Lower leg skin (tissue), 4 donors: ENCODE results near the gene RUFY4. TPM values are rescaled to one million over a fixed set of nuclear protein-coding genes. Genes with fewer than 3 reads are reported as not detected.
A peak's percentile ranks its signal among the peaks of the same experiment; 100 is the strongest.

Source experiments
- DNase-seq, 2 donors: peaks; one replicate each; pipeline ENCODE4 v3.0.0-alpha.2; 2019; ENCODE audit warnings: low spot score in 2 of 2
- H3K4me3 ChIP-seq: fragments of 200-600 bp; sonication (generic); 2 replicates; pipeline ENCODE4 v1.5.1; 2017; ENCODE audit warnings: mild to moderate bottlenecking, low read depth; ENCODE audit not compliant: poor library complexity, severe bottlenecking
- POLR2A ChIP-seq, 2 donors: fragments of 450-650 bp; IDR thresholded peaks; one replicate each; pipeline ENCODE4 v1.6.1; 2016 to 2017; ENCODE audit warnings: antibody characterized with exemption in 2 of 2, mild to moderate bottlenecking in 1 of 2, moderate library complexity in 1 of 2
- WGBS, 2 donors: methylation state at CpG; one replicate each; pipeline ENCODE4 v1.1.5; 2018; 5-methylcytosine and 5-hydroxymethylcytosine counted together
- intact Hi-C: fragments of 100-400 bp; cut with DNase I; formaldehyde crosslinking; loops from one replicate; pipeline ENCODE4 v1.15.0; 2023; ENCODE audit warnings: low total_unique reads
- total RNA-seq, 4 donors: library from RNA; depleted of rRNA; stranded (reverse); fragments of >200 nt; gene quantifications; one replicate each; pipeline ENCODE4 v1.1.0, GENCODE V29; 2016
- TF ChIP-seq, protein P1 (sequence below), 3 donors: fragments of 450-650 bp; IDR thresholded peaks; one replicate each; pipeline ENCODE4 v1.5.1; 2016; ENCODE audit warnings: antibody characterized with exemption in 3 of 3, mild to moderate bottlenecking in 3 of 3, moderate library complexity in 2 of 3

The RUFY4 gene
- total RNA-seq, 4 donors from 2014 or later: not detected

DNA sequence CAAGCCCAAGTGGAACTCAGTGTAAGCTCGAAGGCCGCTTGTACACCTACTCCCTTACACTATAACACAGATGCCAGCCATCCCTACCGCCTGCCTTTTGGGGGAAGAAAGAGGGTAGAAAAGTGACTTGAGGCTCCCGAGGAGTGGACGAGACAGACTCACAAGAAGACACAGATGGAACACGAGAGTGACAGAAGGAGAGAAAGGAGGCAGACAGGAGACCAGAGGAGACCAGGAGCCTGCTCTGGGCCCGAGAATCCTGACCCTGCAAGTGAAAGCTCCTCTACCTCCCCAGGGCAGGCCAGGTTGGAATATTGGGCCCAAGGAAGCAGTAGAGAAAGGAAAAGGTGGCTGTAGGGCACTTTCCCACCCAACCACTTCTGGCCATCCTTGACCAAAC lies 42.8 kb upstream of the RUFY4 start:
- peak in 1 of 2 donors; percentile 68 for DNase-seq
- no peak for TF ChIP-seq POLR2A (IDR thresholded peaks at IDR 0.05)
- TF ChIP-seq, protein P1, sequence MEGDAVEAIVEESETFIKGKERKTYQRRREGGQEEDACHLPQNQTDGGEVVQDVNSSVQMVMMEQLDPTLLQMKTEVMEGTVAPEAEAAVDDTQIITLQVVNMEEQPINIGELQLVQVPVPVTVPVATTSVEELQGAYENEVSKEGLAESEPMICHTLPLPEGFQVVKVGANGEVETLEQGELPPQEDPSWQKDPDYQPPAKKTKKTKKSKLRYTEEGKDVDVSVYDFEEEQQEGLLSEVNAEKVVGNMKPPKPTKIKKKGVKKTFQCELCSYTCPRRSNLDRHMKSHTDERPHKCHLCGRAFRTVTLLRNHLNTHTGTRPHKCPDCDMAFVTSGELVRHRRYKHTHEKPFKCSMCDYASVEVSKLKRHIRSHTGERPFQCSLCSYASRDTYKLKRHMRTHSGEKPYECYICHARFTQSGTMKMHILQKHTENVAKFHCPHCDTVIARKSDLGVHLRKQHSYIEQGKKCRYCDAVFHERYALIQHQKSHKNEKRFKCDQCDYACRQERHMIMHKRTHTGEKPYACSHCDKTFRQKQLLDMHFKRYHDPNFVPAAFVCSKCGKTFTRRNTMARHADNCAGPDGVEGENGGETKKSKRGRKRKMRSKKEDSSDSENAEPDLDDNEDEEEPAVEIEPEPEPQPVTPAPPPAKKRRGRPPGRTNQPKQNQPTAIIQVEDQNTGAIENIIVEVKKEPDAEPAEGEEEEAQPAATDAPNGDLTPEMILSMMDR (IDR thresholded peaks at IDR 0.05): no peak
- WGBS, 2 donors: 85 to 90% methylated on average over 7 of the region's 7 CpGs
- no peak overlapping the region for H3K4me3 ChIP-seq
- intact Hi-C loops: no loop called here

DNA sequence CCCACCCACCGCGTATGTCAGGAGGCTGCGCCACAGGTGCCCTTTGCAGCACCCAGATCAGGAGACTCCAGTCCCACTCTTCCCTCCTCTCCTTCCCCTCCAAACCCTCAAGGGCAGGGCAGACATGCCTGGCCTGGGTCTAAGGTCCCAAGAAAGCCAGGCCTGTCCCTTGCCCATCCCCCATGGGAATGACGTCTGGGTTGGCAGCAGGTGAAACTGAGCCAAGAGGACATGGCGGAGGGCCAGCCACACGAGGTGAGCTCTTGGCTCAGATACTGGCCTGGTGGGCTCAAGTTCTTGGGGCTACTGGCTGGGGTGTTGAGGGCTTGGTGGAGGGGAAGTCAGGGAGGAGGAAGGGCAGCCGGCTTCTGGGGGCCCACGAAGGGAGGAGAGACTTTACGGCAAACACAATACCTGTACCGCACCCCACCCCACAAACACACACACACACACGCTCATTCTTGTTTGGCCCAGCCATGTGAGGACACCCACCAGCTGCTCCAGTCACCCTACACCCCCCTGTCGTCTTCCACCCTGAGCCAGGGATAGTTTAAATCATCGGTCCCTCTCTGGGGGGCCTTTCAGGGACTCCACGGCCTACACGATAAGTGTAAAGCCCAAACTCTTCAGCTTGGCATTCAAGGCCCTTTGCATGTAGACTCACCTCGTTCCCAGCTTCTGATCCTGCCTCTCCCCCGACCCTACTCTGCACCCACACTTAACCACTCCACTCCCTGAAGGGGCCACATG lies 42.2 kb upstream of the RUFY4 start:
- intact Hi-C loops: no loop called here
- DNase-seq: peak in 1 of 2 donors; percentile 85
- 69 to 76% methylated on average over 17 of the region's 17 CpGs for WGBS, 2 donors
- H3K4me3 ChIP-seq: no peak overlapping the region
- TF ChIP-seq, protein P1 (IDR thresholded peaks at IDR 0.05): no peak
- TF ChIP-seq POLR2A (IDR thresholded peaks at IDR 0.05): no peak

DNA sequence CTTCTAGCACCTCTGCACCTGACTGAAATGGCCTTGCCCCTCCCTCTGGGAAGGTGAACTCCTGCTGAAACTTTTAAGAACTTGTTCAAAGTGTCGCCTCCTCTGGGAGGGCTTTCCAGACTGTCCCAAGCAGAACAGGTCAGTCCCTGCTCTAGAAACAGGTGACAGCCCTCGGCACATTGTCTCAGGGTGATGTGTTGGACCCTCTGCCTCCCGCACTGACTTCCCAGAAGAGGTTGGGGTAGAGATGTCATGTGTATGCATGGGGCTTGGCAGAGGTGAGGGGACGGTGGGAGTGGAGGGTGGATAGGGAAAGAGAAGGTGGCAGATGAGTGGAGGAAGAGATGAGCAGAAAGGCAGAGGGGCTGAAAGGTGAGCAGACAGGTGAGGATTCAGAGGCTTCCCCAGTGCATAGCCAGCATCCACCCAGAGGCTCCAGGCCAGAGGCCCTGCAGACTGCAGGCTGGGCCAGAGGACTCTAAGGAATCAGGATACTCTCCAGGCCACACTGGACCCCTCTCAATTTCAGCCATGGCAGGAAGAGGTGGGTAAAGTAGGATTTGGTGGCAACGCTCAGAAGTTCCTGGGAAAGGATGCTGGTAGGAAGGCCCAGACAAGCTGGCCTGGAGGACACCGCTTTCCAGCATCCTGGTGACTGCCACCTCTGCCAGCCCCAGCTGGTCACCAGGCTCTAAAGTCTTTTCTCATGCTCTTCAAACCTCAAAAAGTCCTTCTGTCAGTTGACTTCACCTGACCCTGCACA lies 41.4 kb upstream of the RUFY4 start:
- WGBS, 2 donors: 95% methylated on average over 6 of the region's 6 CpGs
- no peak overlapping the region for H3K4me3 ChIP-seq
- peak; percentile 10 to 81 for DNase-seq
- TF ChIP-seq POLR2A (IDR thresholded peaks at IDR 0.05): no peak
- TF ChIP-seq, protein P1 (IDR thresholded peaks at IDR 0.05): no peak
- intact Hi-C loops: no loop called here

DNA sequence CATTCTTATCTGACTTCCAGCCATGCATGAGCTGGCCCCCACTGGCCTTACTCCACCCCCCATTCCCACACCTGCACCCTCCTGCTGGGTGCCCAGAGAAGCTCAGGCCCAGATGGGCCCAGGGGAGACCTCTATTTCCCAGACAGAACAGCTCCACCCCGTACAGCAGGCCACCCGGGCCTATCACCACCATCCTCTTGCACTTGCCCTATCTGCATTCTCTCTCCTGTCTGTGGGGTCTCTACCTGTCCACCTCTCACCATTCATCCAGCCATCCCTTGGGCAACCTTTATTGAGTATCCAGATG lies 40.9 kb upstream of the RUFY4 start:
- TF ChIP-seq POLR2A (IDR thresholded peaks at IDR 0.05): no peak
- TF ChIP-seq, protein P1 (IDR thresholded peaks at IDR 0.05): no peak
- intact Hi-C loops: no loop called here
- 89 to 100% methylated on average over 2 of the region's 2 CpGs for WGBS, 2 donors
- H3K4me3 ChIP-seq: no peak overlapping the region
- peak; percentile 9 to 76 for DNase-seq

DNA sequence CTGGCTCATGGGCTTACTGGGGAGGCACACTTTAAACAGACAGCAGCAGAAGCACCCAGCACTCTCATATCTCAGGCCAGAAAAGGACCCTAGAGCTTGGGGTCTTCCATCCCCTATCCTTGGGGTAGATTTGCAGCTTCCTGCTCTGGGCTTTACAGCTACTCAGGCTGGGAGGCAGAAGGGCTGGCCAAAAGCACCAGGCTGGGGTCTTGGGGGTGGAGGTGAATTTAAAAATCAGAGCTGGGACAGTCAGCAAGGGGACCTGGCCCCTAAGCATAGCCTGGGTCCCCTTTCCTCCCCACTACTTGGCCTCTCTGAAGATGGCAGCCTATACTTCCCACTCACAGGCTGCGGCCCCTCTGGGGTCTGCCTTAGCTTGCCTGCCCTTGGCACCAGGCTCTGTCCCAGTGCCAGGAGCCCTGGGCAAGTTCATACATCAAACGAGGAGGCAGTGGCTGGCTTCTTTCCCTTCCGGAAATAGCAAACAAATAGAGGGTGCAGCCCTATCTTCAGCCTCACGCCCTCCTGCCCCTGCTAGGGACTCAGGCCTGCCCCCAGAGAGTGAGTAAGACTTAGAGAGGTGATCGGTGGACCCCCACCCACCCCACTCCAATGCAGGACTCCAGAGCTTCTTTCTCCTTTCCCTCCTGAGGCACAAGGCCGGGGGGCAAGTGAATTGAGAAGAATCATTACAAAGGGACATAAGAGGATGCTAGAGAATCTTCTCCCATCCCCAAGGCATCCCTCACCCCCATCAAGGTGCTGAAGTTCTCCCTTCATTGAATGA lies 40.3 kb upstream of the RUFY4 start:
- peak; percentile 16 to 85 for DNase-seq
- intact Hi-C loops: no loop called here
- no peak overlapping the region for H3K4me3 ChIP-seq
- TF ChIP-seq POLR2A (IDR thresholded peaks at IDR 0.05): no peak
- TF ChIP-seq, protein P1 (IDR thresholded peaks at IDR 0.05): no peak
- WGBS, 2 donors: 18 to 35% methylated on average over 6 of the region's 6 CpGs
